HL-60/S4 treated with phorbol 12-myristate 13-acetate at 8.2 ng/mL for 4 days and 3 days (cell line): Measurements from ENCODE around the gene MYBBP1A.

Experiments
- in situ Hi-C: fragments of 300-500 bp; cut with MboI; formaldehyde crosslinking; loops from 2 replicates; pipeline ENCODE4 v1.15.0; 2022; ENCODE audit warnings: low sequenced_read_pairs

MYBBP1A gene

DNA sequence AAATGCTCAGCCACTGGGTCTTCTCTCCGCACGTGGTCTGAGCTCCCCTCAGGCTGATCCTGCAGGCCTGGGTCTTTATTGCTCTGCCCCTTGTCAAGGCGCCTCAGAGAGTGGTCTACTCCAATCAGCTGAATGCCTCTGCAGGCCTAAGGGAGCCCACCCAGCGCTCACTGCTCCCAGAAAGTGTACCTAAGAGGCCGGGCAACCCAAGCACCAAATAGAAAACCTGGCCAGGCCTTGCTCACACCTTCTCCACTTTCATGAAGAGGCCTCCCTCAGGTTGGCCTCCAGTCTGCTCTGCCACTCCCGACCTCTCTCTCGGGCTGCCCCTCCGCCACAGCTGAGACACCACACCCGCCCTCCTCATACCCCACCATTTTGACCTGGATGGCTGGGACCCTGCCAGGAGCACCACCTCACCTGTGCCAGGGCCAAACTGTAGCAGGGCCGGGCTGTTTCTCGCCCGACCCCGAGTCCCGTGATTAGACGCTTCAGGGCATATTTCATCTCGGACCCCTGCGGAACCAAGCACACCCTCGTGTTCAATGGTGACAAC, 665 bp downstream of the MYBBP1A start:
- in situ Hi-C loops, result loop anchor here (25.0 kb wide), 1 partner anchor 333 kb away; the partner anchor contains the start of gene C17orf107

DNA sequence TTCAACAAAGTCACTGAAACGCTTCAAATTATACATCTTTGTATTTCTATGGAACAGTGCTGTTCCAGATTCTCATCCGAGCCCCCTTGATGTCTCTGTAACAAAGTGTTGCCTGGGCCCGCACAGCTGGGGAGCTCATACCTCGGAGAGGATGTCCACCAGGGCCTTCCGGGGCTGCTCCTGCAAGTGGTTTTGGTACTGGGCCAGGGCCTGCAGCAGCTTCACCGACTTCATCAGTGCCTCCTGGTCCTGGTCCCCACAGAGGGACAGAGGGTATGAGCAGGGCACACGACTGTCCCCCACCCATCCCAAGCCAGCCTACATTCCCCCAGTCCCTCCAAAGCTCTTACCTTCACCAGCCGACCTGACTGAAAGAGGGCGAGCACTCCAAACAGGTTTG, 1.5 kb downstream of the MYBBP1A start:
- in situ Hi-C loops, result loop anchor here (25.0 kb wide), 1 partner anchor 334 kb away; the partner anchor contains the start of gene C17orf107

DNA sequence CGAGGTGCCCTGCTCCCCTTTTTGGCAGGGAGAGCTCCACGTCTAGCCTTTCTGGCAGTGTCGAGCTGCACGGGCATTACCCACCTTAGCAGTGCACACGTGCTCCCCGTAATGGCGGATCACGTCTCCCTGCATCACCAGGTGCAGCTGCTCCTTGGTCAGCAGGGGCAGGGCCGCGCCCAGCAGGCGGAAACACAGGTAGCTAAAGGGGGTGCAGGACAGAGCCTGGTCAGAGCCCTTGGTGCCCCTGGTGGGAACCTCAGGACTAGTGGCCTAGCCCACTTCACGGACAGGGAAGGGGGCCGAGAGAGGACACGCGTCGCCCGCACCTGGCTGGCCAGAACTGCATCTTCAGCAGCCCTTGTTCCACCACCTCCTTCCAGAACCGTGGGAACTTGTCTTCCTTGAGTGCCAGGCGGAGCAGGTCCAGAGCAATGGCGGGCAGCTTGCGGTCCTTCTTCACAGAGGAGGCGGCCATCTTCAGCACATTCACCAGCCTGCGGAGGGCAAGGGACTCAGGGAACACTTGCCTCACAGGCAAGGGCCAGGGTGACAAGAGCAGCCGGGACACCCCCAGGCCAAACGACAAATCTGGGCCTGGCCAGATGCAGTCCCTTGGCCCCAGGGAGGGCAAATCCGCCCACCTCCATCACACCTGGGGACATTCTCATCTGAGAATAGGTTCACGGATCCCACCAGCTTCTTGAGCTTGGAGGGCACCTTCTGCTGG, 3.2 kb downstream of the MYBBP1A start:
- in situ Hi-C loops, result loop anchor here (25.0 kb wide), 1 partner anchor 335 kb away; the partner anchor contains the start of gene C17orf107

DNA sequence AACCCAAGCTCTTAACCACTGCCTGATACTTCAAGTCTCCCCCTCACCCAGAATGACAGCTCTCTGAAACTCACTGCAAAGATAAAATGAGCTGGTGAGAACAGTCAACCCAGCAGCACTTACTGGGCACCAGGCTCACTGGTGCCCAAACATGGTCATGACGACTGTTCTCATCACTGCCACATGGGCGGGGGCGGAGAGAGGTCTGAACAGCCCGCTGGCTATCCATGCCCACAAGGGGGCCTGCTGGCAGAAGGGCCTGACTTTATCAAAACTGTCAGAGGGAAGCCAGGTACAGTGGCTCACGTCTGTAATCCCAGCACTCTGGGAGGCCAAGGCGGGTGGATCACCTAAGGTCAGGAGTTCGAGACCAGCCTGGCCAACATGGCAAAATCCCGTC, 4.0 kb downstream of the MYBBP1A start:
- in situ Hi-C loops, result loop anchor here (25.0 kb wide), 1 partner anchor 336 kb away; the partner anchor contains the start of gene C17orf107

DNA sequence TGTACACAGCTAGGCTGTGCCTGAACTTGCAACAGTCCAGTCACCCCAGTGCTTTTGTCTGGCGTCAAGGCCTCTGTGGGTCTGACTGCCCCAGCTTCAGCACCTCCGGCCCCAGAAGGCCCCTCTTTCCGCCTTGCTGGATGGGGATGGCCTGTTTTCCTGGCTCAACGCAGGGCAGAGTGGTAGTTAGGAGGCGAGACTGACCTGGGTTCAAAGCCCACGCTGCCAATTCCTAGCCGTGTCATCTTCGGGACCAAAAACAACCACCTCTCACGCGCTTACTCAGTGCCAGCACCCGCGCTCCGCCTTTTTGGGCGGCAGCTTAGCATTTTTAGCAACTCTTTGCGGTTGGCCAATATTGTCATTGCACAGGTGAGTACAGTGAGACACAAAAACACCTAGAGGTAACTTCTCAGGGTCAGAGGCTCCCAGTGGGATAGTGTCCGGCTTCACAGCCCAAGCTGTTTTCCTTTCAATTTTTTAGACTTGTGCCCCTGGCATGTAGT, 4.6 kb downstream of the MYBBP1A start:
- in situ Hi-C loops, result loop anchor here (25.0 kb wide), 1 partner anchor 337 kb away; the partner anchor contains the start of gene C17orf107

DNA sequence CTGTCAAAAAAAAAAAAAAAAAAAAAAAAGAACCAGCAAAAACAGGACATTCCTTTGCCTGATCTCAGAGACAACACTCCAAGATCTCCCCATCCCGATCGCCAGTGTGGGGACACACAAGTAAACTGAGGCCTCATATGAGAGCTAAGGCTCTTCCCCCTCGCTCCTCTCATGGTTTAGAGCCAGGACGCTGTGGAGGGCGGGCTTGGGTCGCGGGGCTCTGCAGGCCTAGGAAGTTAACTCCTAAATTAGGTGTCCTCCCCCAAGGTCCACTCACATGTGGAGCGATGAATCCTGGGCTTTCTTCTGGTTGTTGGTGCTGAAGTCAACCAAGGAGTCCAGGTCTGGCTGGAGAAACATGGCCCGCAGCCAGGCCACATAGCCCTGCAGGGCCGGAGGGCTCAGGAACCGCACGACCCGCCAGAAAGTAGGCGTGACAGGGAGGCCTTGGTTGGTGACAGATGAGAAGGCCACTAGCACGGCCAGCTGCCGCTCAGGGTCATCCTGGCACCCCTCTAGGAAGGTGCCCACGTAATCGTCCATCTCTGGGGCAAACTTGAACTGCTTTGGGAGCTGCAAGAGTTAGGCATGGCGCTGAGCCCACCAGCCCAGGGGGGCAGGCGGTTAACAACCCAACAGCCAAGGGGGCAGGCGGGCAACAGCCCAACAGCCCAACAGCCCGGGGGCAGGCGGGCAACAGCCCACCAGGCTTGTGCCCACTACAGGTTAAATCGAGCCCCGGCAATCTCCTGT, 5.2 kb downstream of the MYBBP1A start:
- in situ Hi-C loops, result loop anchor here (25.0 kb wide), 1 partner anchor 337 kb away; the partner anchor contains the start of gene C17orf107

DNA sequence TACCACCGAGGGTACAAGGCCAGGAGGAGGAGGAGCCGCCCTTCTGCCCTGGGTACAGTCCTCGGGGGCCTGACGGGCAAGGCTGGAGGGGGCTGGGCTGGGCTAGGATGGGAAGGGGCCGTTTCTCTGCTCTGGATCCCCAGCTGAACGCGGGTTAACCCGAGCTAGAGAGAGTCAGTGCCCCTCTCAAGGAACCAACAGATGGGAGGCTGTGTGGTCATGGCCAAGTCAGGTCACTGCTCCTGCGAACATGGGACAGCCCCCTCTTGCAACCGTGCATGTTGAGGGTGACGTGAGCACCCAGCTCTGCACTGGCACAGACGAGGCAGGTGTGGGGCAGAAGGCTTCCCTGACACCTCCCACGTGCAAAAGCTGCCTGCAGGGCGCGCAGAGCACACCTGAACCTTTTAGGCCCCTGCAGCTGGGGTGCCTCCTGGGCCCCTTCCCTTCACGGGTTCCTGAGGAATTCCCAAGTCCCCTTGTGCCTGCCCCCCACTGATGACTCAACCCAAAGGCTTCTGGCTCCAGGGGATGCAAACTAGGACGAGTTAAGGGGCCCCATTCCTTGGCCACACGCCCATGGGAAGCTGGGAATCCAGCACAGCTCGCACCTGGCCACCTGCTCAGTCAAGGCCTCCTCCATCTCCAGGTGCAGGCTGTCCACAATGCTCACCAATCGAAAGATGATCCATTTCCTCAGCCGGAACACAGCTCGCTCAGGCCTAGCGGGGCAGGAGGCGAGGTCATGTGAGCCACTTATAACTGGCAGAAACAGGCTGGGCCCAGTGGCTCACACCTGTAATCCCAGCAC, 6.3 kb downstream of the MYBBP1A start:
- in situ Hi-C loops, result no loop called here

DNA sequence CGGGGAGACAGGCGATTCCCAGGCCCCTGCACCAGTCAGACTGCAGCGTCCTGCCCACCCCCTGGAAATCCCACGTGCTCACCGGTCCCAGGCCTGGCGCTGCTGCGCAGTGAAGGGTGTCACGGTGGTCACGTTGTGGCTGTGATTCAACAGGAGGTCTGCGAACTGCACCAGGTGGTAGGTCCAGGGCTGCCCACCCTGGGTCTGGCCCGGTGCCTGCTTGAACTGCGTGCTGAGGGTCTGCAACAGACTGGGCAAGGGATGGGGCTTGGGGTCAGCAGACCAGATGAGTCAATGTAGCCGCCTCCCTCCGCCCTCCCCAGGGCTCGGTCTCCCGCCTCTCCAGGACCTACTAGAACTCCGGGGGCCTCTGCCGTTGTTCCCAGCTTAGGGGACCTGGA, 7.1 kb downstream of the MYBBP1A start:
- in situ Hi-C loops, result no loop called here

DNA sequence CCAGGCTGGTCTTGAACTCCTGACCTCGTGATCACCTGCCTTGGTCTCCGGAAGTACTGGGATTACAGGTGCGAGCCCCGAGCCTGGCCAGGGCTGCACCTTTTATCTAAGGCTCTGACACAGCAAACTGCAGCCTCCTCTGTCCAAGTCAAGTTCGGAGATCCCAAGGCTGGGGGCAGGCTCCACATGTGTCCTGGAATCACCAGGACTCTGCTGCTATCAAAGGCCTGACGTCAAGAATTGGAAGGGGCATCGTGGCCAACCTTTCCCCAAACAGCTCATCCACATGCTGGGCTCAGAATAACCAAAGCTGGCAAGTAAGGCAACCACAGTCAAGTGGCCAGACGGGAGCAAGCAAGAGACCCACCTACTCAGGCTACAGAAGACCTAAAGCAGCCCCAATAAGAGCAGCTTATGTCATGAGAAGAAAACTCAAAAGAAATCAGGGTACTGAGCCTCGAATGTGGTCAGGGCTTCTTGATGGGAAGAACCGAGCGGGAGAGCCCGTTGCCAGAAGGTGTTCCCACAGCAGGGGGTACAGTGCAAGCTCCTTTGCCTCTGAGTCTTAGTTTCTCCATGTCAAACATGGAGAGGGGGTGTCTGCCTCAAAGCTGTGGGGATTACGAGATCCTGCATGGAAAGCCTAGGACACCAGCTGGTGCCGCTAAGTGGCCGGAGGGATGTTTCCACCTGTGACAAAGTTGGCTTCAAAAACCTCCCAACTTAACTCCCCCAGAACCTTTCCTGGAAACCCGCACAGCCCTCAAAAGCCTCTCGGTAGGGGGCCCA, 7.9 kb downstream of the MYBBP1A start:
- in situ Hi-C loops, result no loop called here

DNA sequence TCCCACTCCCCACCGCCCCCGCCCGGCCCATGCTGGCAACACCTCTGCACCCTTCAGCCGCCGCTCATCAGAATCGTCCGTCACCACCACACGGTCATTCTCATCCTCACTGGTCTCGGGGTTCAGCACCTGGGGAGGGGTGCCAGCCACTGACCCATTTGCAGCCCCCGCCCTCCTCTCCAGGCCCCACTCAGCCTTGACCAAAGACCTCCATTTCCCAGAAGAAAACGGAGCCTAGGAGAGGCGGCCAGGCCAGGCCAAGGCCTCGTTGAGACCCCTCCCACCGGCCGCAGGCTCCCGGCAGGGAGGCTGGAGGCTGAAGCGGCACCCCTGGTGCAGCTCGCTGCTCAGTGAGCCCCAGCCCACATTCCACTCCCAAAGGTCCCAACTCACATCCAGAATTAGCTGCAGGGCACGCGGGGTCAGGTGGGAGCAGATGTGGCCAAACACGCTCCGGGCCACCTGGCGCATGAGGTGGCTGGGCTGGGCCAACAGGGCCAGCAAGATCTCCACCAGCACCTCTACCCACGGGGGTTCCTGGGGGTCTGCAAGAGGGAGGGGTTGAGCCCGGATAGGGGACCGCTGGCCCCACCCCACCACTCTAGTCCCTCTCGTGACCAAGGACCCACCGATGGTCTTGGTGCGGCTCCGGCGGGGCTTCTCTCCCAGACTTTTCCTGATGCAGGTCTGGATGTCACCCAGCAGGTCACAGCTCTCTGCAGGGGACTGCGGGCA, 9.8 kb downstream of the MYBBP1A start:
- in situ Hi-C loops, result no loop called here

DNA sequence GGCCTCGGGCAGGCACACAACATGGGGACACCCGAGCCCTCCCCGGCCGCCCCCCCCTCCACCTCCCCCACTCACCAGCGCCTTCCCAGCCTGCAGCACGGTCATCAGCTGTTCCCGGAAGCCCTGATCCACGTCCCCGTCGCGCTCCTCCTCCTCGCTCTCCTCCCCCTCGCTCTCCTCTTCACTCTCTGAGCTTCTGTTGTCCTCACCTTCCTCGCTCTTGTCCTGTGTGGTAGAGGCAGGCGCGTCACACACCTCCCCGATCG, 10.3 kb downstream of the MYBBP1A start:
- in situ Hi-C loops, result no loop called here

DNA sequence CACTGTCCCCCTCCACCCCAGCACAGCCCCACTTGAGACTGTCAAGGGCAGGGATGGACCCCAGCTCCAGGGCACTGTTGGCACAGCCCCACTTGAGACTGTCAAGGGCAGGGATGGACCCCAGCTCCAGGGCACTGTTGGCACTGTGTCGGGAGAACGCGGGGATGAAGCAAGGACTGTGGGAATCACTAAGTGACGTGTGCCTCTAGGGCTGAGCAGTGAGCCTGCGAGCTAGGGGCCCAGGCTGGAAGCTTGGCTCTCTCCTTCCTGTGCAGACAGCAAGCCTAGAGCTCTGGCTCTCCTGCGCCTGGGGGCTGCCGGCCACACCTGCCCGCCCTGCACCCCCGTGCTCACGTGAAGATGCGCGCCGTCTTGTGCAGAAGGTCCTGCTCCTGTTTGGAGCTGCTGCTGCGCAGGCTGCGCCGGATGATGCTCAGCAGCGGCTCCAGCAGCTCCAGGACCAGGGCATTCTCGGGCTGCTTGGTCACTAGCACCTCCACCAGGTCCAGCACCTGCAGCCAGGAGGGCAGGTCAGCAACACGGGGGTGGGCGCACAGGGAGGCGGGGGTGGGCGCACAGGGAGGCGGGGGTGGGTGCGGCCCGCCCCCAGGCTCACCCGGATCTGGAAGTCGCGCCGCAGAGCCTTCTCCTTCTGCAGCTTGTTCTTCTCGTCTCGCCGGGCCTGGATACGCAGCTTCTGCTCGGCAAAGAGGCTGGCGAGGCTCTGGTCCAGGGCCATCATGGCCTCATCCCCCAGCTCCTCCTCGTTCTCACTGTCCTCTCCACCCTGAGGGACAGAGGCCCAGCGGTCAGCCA, 10.8 kb downstream of the MYBBP1A start:
- in situ Hi-C loops, result no loop called here

DNA sequence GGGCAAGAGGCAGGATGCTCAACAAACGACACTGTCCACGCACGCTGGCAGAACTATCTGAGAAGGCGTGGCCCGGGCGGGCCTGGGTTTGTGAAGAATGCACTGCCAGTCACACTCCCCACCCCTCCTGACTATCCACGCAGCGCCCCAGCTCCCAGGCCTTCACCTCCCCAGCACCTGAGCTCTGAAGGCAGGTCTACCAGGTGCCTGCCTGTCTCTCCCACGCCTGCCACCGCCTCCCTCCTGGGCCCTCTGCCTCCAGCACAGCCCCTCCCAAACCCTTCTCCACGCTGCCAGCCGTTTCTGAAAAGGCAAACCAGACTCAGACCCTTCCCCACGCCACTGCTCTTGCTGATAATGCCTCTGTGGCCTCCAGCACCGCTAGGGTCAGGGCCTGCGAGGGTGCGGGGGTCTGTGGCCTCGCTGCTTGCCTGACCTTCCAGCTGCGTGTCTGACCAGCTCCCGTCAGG, 11.6 kb downstream of the MYBBP1A start:
- in situ Hi-C loops, result no loop called here

DNA sequence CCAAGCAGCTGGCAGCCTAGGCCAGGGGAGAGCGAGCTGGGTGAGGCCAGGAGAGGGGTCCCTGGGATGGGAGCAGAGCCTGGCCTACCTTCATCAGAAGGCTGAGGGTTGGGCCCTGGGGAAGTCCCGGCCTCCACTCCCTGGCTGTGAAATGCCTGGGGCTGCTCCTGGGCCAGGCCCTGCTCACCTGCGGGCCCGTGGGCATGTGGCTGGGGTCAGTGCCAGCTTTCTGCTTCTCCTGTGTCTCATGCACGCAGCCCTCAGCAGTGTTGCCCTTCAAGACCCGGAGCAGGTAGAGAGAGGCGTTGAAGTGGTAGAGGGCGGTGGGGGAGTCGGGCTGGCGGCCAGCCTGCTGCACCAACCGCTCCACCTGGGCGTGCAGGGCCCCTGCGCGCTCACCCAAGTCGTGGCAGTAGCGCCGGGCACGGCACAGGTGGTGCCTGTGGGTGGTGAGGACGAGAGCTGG, 12.4 kb downstream of the MYBBP1A start:
- in situ Hi-C loops, result no loop called here

DNA sequence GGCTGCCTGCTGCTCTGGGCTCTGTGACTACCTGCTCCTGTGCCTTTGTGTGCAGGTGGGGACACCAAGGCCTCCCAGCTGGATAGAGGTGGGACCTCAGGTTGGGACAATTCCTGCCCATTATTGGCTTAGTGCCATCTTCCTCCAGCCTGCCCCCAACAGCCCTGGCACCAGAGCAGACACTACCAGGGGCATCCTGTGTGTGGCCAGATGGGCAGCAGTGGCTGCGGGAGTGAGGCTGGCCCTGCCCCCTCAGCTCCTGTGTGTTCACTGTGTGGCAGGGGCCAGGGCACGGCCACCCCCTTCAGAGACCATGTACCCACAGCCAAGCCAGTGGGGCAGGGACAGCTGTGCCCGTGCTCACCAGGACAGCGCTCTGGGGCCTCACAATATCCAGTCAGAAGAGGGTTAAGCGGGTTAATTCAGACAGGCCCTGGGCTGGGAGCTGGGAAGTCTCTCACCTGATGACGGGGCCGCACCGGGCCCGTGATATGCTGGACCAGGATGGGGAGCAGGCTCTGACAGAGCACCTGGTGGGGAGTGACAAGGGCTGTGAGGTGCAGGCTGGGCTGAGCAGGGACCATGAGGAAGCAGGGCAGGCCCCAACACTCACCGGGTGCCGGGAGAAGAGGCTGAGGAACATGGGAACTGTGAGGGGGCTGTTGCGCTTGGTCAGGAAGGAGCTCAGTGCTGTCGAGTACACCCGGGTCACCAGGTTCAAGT, 13.0 kb downstream of the MYBBP1A start:
- in situ Hi-C loops, result no loop called here

DNA sequence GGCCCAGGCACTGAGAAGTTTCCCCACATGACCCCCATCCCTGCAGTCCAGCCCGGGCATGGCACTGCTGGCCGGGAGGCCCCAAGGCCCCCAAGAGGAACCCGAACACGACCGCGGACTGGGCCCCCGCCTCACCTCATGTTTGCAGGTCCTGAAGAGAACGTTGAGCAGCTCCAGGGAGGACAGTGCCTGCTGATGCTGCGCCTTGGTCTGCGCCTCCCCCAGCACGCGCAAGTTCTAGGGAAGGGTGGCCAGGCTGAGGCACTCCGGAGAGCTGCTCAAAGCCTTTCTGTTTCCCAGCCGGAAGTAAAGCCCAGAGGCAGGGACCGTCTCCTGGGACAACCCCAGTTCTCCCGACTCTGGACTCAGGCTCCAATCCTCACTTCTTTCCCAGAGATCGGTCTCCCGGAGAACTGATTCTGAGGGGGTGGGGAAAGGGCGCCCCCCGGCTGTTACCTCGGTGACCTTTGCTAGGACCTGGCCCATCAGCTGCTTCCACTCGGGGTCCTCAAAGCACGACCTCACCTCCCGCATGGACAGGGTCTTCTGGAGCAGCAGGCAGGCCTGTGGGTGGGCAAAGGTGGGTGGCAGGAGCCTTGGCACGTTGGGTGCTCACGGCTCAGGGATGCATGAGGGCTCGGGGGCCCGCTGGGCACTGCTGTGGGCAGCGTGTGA, 13.7 kb downstream of the MYBBP1A start:
- in situ Hi-C loops, result no loop called here

DNA sequence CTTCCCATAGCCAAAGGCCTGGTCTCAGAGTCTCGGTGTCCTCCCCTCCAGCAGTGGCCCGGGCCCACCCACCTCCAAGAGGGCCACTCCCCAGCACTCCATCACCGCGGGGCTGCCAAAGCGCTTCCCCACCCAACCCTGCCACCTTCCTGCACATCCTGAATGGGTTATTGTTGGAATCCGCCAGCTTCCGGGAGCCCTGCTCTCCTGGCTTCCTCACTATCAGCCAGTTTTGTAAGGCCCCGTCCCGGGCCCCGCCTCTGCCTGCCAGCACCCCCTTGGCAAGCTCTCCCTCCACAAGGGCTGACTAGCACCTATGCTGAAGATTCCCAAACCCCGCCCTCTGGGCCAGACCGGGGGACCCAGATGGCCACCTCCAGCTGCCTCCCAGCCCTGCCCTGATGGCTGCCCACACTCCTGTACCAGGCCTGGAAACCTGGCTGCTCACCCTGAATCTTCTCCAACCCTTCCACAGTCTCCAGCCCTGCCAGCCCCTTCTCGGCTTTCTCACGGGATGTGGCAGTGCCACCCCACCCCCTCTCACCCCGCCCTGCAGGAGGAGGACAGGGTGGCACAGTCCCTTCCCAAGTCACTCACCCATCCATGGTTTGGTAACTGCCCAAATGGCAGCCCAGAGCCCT, 14.4 kb downstream of the MYBBP1A start:
- in situ Hi-C loops, result no loop called here
